Measurements from ENCODE around the gene MYO18A.
A peak's percentile ranks its signal among the peaks of the same experiment; 100 is the strongest.
"Not testable (repeated sequence)": the region's sequence is repeated elsewhere in the genome, so short reads cannot be mapped to it uniquely, and the experiment has no call there.

Gene MYO18A

GRCh38 chr17:29180034-29180787, at the start of gene MYO18A:
Gene MYO18A, minus strand, starts transcription at chr17:29180398. Its CDS starts 13,458 bp downstream, at chr17:29166940.
- DNase-seq (ENCODE audit: low spot score), result peak; percentile 94

- DNase-seq (ENCODE audit: low spot score), result no peak
These were observed 45.2 kb upstream of the MYO18A start for GRCh38 chr17:29225396-29225795.

- not testable (repeated sequence) for DNase-seq (ENCODE audit: low spot score)
These were observed 41.1 kb upstream of the MYO18A start for GRCh38 chr17:29221338-29221737.

GRCh38 chr17:29219378-29220047, 39.3 kb upstream of the MYO18A start:
- peak; percentile 88 for DNase-seq (ENCODE audit: low spot score)

GRCh38 chr17:29216856-29217255, 36.7 kb upstream of the MYO18A start:
- no peak for DNase-seq (ENCODE audit: low spot score)

GRCh38 chr17:29216181-29216580, 36.0 kb upstream of the MYO18A start:
- no peak for DNase-seq (ENCODE audit: low spot score)

GRCh38 chr17:29215717-29216116, 35.5 kb upstream of the MYO18A start:
- no peak for DNase-seq (ENCODE audit: low spot score)

GRCh38 chr17:29215174-29215573, 35.0 kb upstream of the MYO18A start:
- no peak for DNase-seq (ENCODE audit: low spot score)

GRCh38 chr17:29214215-29215146, 34.3 kb upstream of the MYO18A start:
- DNase-seq (ENCODE audit: low spot score), result no peak

GRCh38 chr17:29212681-29213121, 32.5 kb upstream of the MYO18A start:
- DNase-seq (ENCODE audit: low spot score), result peak; percentile 53

GRCh38 chr17:29212094-29212631, 32.0 kb upstream of the MYO18A start:
- no peak for DNase-seq (ENCODE audit: low spot score)

GRCh38 chr17:29210879-29211278, 30.7 kb upstream of the MYO18A start:
- DNase-seq (ENCODE audit: low spot score), result peak; percentile 22

- DNase-seq (ENCODE audit: low spot score), result no peak
These were observed 28.9 kb upstream of the MYO18A start for GRCh38 chr17:29209073-29209472.

GRCh38 chr17:29207975-29208374, 27.8 kb upstream of the MYO18A start:
- no peak for DNase-seq (ENCODE audit: low spot score)

GRCh38 chr17:29205047-29205446, 24.8 kb upstream of the MYO18A start:
- DNase-seq (ENCODE audit: low spot score), result no peak

- DNase-seq (ENCODE audit: low spot score), result not testable (repeated sequence)
These were observed 24.0 kb upstream of the MYO18A start for GRCh38 chr17:29204068-29204804.

GRCh38 chr17:29197516-29198272, 17.5 kb upstream of the MYO18A start:
- DNase-seq (ENCODE audit: low spot score), result no peak

GRCh38 chr17:29196769-29197515, 16.7 kb upstream of the MYO18A start:
- DNase-seq (ENCODE audit: low spot score), result no peak

- DNase-seq (ENCODE audit: low spot score), result no peak
These were observed 15.4 kb upstream of the MYO18A start for GRCh38 chr17:29195465-29196081.
